GM19238 (cell line): ENCODE data around the gene TMEM74B.
"Not testable (repeated sequence)": the region's sequence is repeated elsewhere in the genome, so short reads cannot be mapped to it uniquely, and the experiment has no call there.

Experiments
- DNase-seq: peaks from one replicate; pipeline ENCODE4 v3.0.0; 2011; ENCODE audit warnings: low spot score; ENCODE audit not compliant: insufficient read length

The TMEM74B gene

GRCh38 chr20:1184638-1185315, at the start of gene TMEM74B:
TSS of gene TMEM74B (minus strand) at chr20:1184981. CDS start at chr20:1183801, 1,180 bp downstream.
- DNase-seq: no peak

- DNase-seq: no peak
Observed at GRCh38 chr20:1232286-1233111, 47.7 kb upstream of the TMEM74B start.

- no peak for DNase-seq
Observed at GRCh38 chr20:1229541-1229940, 44.8 kb upstream of the TMEM74B start.

GRCh38 chr20:1225783-1226654, 41.2 kb upstream of the TMEM74B start, which contains the start of gene RAD21L1:
TSS of gene RAD21L1 (plus strand) at chr20:1226044. CDS start at chr20:1228454, 2,410 bp downstream.
- DNase-seq: peak; percentile 68

GRCh38 chr20:1225263-1225782, 40.5 kb upstream of the TMEM74B start:
- DNase-seq: no peak

GRCh38 chr20:1224205-1224890, 39.6 kb upstream of the TMEM74B start:
- no peak for DNase-seq

GRCh38 chr20:1222750-1223149, 38.0 kb upstream of the TMEM74B start:
- not testable (repeated sequence) for DNase-seq

- DNase-seq: not testable (repeated sequence)
Observed at GRCh38 chr20:1216527-1217427, 32.0 kb upstream of the TMEM74B start.

GRCh38 chr20:1215386-1216170, 30.8 kb upstream of the TMEM74B start:
- no peak for DNase-seq

- DNase-seq: no peak
Observed at GRCh38 chr20:1214838-1215261, 30.1 kb upstream of the TMEM74B start.

GRCh38 chr20:1212607-1213396, 28.0 kb upstream of the TMEM74B start:
- DNase-seq: peak; percentile 50

GRCh38 chr20:1212023-1212422, 27.2 kb upstream of the TMEM74B start:
- DNase-seq: no peak

GRCh38 chr20:1210501-1210900, 25.7 kb upstream of the TMEM74B start:
- DNase-seq: no peak

GRCh38 chr20:1209447-1210387, 24.9 kb upstream of the TMEM74B start:
- no peak for DNase-seq

GRCh38 chr20:1207293-1207878, 22.6 kb upstream of the TMEM74B start:
- DNase-seq: no peak

GRCh38 chr20:1206366-1207148, 21.8 kb upstream of the TMEM74B start:
- DNase-seq: no peak
